ENCODE results near the gene ADAMTS19.

DNA sequence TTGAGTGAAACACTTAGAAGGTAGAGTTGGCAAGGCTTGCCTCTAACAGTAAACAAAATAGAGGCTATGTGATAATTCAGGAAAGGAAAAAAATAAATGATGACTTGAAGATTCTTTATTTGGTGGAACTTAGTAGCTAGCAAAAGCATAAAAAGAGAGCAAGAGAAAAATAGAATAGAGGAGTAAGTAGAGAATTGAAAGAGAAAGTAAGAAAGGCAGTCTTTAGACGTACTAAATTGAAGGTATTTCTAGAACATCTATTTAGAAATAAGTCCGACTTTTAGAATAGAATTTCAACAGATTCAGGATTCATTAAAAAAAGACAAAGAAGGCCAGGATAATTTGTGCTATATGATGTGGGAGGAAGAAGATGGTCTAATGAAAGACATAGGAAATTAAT lies 159.7 kb downstream of the ADAMTS19 start:
- TF ChIP-seq, protein P1, sequence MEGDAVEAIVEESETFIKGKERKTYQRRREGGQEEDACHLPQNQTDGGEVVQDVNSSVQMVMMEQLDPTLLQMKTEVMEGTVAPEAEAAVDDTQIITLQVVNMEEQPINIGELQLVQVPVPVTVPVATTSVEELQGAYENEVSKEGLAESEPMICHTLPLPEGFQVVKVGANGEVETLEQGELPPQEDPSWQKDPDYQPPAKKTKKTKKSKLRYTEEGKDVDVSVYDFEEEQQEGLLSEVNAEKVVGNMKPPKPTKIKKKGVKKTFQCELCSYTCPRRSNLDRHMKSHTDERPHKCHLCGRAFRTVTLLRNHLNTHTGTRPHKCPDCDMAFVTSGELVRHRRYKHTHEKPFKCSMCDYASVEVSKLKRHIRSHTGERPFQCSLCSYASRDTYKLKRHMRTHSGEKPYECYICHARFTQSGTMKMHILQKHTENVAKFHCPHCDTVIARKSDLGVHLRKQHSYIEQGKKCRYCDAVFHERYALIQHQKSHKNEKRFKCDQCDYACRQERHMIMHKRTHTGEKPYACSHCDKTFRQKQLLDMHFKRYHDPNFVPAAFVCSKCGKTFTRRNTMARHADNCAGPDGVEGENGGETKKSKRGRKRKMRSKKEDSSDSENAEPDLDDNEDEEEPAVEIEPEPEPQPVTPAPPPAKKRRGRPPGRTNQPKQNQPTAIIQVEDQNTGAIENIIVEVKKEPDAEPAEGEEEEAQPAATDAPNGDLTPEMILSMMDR (IDR thresholded peaks at IDR 0.05): no peak
- TF ChIP-seq POLR2A (IDR thresholded peaks at IDR 0.05): no peak
